Astrocyte (in vitro differentiated cells and primary cell): ENCODE results near the gene DERL3. TPM values are rescaled to one million over a fixed set of nuclear protein-coding genes. Genes with fewer than 3 reads are reported as not detected.
A peak's percentile ranks its signal among the peaks of the same experiment; 100 is the strongest.

ENCODE experiments used
- DNase-seq: peaks from one replicate; pipeline ENCODE4 v3.0.0-alpha.2; 2010; ENCODE audit warnings: low read depth
- FAIRE-seq: peaks from 2 replicates; lab custom pipeline; 2011; peaks lifted over from hg19 to GRCh38; lab: Jason Lieb, UNC
- H2AFZ ChIP-seq: 2 replicates; pipeline ENCODE4 v1.6.0; 2012; ENCODE audit warnings: low read depth, low read length, inconsistent platforms
- H3K27ac ChIP-seq: 2 replicates; pipeline ENCODE4 v1.5.1; 2011; ENCODE audit warnings: low read depth, low read length, inconsistent platforms
- H3K27me3 ChIP-seq: 2 replicates; pipeline ENCODE4 v1.6.0; 2011; ENCODE audit warnings: low read length, inconsistent platforms; ENCODE audit not compliant: insufficient read depth
- H3K36me3 ChIP-seq: 2 replicates; pipeline ENCODE4 v1.5.1; 2011; ENCODE audit warnings: low read length, inconsistent platforms; ENCODE audit not compliant: insufficient read depth
- H3K4me1 ChIP-seq: 2 replicates; pipeline ENCODE4 v1.5.1; 2011; ENCODE audit warnings: low read length, inconsistent platforms; ENCODE audit not compliant: insufficient read depth
- H3K4me2 ChIP-seq: 2 replicates; pipeline ENCODE4 v1.6.0; 2012; ENCODE audit warnings: low read length, inconsistent platforms
- H3K4me3 ChIP-seq: 2 replicates; pipeline ENCODE4 v1.5.1; 2011; ENCODE audit warnings: low read depth, mild to moderate bottlenecking, low read length, inconsistent platforms; ENCODE audit not compliant: insufficient read depth
- H3K79me2 ChIP-seq: 2 replicates; pipeline ENCODE4 v1.6.0; 2012; ENCODE audit warnings: mild to moderate bottlenecking, low read length, inconsistent platforms; ENCODE audit not compliant: insufficient read depth
- H3K9ac ChIP-seq: 2 replicates; pipeline ENCODE4 v1.6.0; 2012; ENCODE audit warnings: mild to moderate bottlenecking, low read length, inconsistent platforms
- H3K9me3 ChIP-seq: 2 replicates; pipeline ENCODE4 v1.5.1; 2012; ENCODE audit warnings: low read depth, mild to moderate bottlenecking, low read length, inconsistent platforms; ENCODE audit not compliant: insufficient read depth
- H4K20me1 ChIP-seq: 2 replicates; pipeline ENCODE4 v1.6.0; 2012; ENCODE audit warnings: low read length, inconsistent platforms; ENCODE audit not compliant: insufficient read depth
- H3K27ac Mint-ChIP-seq: one replicate; pipeline ENCODE4 v1.8.0; 2021; ENCODE audit warnings: mild to moderate bottlenecking, mixed read lengths; ENCODE audit not compliant: unreplicated experiment
- H3K27me3 Mint-ChIP-seq: one replicate; pipeline ENCODE4 v1.8.0; 2021; ENCODE audit warnings: low read depth, mixed read lengths; ENCODE audit not compliant: unreplicated experiment
- H3K36me3 Mint-ChIP-seq: one replicate; pipeline ENCODE4 v1.8.0; 2021; ENCODE audit warnings: low read depth, mixed read lengths; ENCODE audit not compliant: unreplicated experiment
- H3K4me1 Mint-ChIP-seq: one replicate; pipeline ENCODE4 v1.8.0; 2021; ENCODE audit warnings: low read depth, mixed read lengths; ENCODE audit not compliant: unreplicated experiment
- H3K4me3 Mint-ChIP-seq: one replicate; pipeline ENCODE4 v1.8.0; 2021; ENCODE audit warnings: mild to moderate bottlenecking, moderate library complexity, mixed read lengths; ENCODE audit not compliant: unreplicated experiment
- H3K9me3 Mint-ChIP-seq: one replicate; pipeline ENCODE4 v1.8.0; 2021; ENCODE audit warnings: mild to moderate bottlenecking, mixed read lengths; ENCODE audit not compliant: unreplicated experiment
- CTCF ChIP-seq: IDR thresholded peaks from 2 replicates; pipeline ENCODE4 v1.5.1; 2011; ENCODE audit warnings: low read depth, mild to moderate bottlenecking, inconsistent platforms, low read length, moderate library complexity; ENCODE audit not compliant: insufficient read depth
- EZH2 ChIP-seq: IDR thresholded peaks from 2 replicates; pipeline ENCODE4 v1.6.1; 2012; ENCODE audit warnings: mild to moderate bottlenecking, low read length, inconsistent platforms; ENCODE audit not compliant: insufficient read depth
- total RNA-seq: library from RNA; stranded (reverse); gene quantifications from 2 replicates; pipeline ENCODE4 v1.2.1, GENCODE V29; 2021

The DERL3 gene
- total RNA-seq, 1 donor from 2014 or later: 0.82 TPM

GRCh38 chr22:23835484-23836144 is 3.2 kb downstream of the DERL3 start:
- Histone ChIP-seq H3K27me3 (no peaks in the 10 kb centered on the region), H3K9ac (no peak overlapping the region), H3K4me2 (no peak overlapping the region), H3K9me3 (no peaks in the 10 kb centered on the region), H3K4me1 (peaks cover 3% of the 10 kb centered on the region), H4K20me1 (peaks cover 45% of the 10 kb centered on the region), H3K36me3 (peaks cover 8% of the 10 kb centered on the region), H3K27ac (no peak overlapping the region), H3K4me3 (no peak overlapping the region), H2AFZ (no peak overlapping the region), H3K79me2 (peaks cover 20% of the 10 kb centered on the region)
- Mint-ChIP-seq H3K27ac (no peak overlapping the region), H3K9me3 (no peaks in the 10 kb centered on the region), H3K36me3 (peaks cover 10% of the 10 kb centered on the region), H3K27me3 (no peaks in the 10 kb centered on the region), H3K4me3 (peak overlapping the region; percentile 27), H3K4me1 (peaks cover 2% of the 10 kb centered on the region)
- no peak for DNase-seq
- TF ChIP-seq EZH2 (no peak), CTCF (no peak)
- FAIRE-seq: no peak

- H3K27me3 ChIP-seq: no peaks in the 10 kb centered on the region
- H3K4me3 ChIP-seq: no peak overlapping the region
- H2AFZ ChIP-seq: no peak overlapping the region
- H4K20me1 ChIP-seq: peaks cover 48% of the 10 kb centered on the region
- no peaks in the 10 kb centered on the region for H3K27me3 Mint-ChIP-seq
- no peaks in the 10 kb centered on the region for H3K9me3 Mint-ChIP-seq
- H3K27ac ChIP-seq: no peak overlapping the region
- H3K36me3 ChIP-seq: peaks cover 8% of the 10 kb centered on the region
- FAIRE-seq (no peak), DNase-seq (no peak)
- H3K36me3 Mint-ChIP-seq: peaks cover 14% of the 10 kb centered on the region
- H3K4me1 Mint-ChIP-seq: peaks cover 5% of the 10 kb centered on the region
- no peak overlapping the region for H3K4me3 Mint-ChIP-seq
- TF ChIP-seq EZH2 (no peak), CTCF (no peak)
- no peak overlapping the region for H3K27ac Mint-ChIP-seq
- H3K9me3 ChIP-seq: no peaks in the 10 kb centered on the region
- peaks cover 3% of the 10 kb centered on the region for H3K4me1 ChIP-seq
- H3K79me2 ChIP-seq: peaks cover 20% of the 10 kb centered on the region
- no peak overlapping the region for H3K4me2 ChIP-seq
- no peak overlapping the region for H3K9ac ChIP-seq
Measured at GRCh38 chr22:23834793-23835483, 3.9 kb downstream of the DERL3 start.

DNA sequence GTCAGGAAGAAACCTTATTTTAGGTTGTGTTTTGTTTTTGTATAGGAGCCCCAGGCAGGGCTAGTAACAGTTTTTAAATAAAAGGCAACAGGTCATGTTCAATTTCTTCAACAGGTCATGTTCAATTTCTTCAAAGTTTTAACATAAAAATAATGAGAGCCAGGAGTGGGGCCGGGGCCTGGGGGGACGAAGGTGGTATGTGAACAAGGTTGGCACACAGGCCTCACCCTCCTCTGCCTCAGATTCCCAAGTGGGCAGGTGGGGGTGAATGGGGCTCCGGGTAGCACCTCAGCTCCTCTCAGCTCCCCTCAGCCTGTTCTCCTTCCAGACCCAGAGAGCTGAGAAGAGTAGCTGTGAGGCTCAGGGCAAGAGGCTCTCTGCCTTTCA is 4.4 kb downstream of the DERL3 start:
- Histone ChIP-seq H3K79me2 (peaks cover 20% of the 10 kb centered on the region), H3K4me2 (no peak overlapping the region), H2AFZ (no peak overlapping the region), H3K9ac (no peak overlapping the region), H3K27ac (no peak overlapping the region), H3K36me3 (peaks cover 8% of the 10 kb centered on the region), H3K9me3 (no peaks in the 10 kb centered on the region), H4K20me1 (peaks cover 52% of the 10 kb centered on the region), H3K4me1 (peaks cover 3% of the 10 kb centered on the region), H3K27me3 (no peaks in the 10 kb centered on the region), H3K4me3 (no peak overlapping the region)
- Mint-ChIP-seq H3K27ac (no peak overlapping the region), H3K36me3 (peaks cover 15% of the 10 kb centered on the region), H3K4me1 (peaks cover 5% of the 10 kb centered on the region), H3K4me3 (no peak overlapping the region), H3K9me3 (no peaks in the 10 kb centered on the region), H3K27me3 (no peaks in the 10 kb centered on the region)
- TF ChIP-seq EZH2: no peak
- no peak for TF ChIP-seq CTCF
- DNase-seq (no peak), FAIRE-seq (no peak)
